Measurements from ENCODE around the gene ASPHD1. TPM values are rescaled to one million over a fixed set of nuclear protein-coding genes. Genes with fewer than 3 reads are reported as not detected.

ASPHD1 gene
- total and polyA plus RNA-seq, 2 of the 8 experiments (the other 6 are each of a cell fraction or from before 2014, with no cell fraction given) = 14.5 to 18.6 TPM

- TF ChIP-seq GABPA (IDR thresholded peaks at IDR 0.05; ENCODE audit: borderline replicate concordance, insufficient read depth, low read length) = no peak
- TF ChIP-seq BRCA1 (IDR thresholded peaks at IDR 0.05; ENCODE audit: low read depth, low read length) = no peak
- 0 out of 2 replicates have a peak, but pooled peaks have one; percentile 40 for TF ChIP-seq RBBP5 (IDR thresholded peaks at IDR 0.05; ENCODE audit: borderline replicate concordance, low read depth, low read length)
- TF ChIP-seq ZNF274 (IDR thresholded peaks at IDR 0.05; ENCODE audit: borderline replicate concordance, extremely low read depth, low read length) = no peak
- no peak for TF ChIP-seq MAX (IDR thresholded peaks at IDR 0.05)
Observed at GRCh38 chr16:29943846-29944799, 43.8 kb downstream of the ASPHD1 start (continued).

Data from H1 (cell line).